Heart left ventricle (tissue), 16 donors: ENCODE data around the gene CLEC2L. TPM values are rescaled to one million over a fixed set of nuclear protein-coding genes. Genes with fewer than 3 reads are reported as not detected.

Source experiments
- ATAC-seq, 4 donors: fragments of 200-7000 bp; cut with Tn5 transposase; one replicate each; pipeline ENCODE4 v1.9.1; 2020 to 2022; ENCODE audit warnings: moderate library complexity in 4 of 4, mild to moderate bottlenecking in 3 of 4, moderate number of reproducible peaks in 1 of 4
- DNase-seq, 5 donors: peaks; one replicate each; pipeline ENCODE4 v3.0.0-alpha.2; 2020
- H3K27ac ChIP-seq, 12 donors: fragments of 200-600 bp; sonication (generic) in 4 of 12; one replicate each; pipeline versions ENCODE4 v1.5.0 to v1.8.0; 2016 to 2022; ENCODE audit warnings: mild to moderate bottlenecking in 2 of 12
- H3K27me3 ChIP-seq, 9 donors: fragments of 200-600 bp; sonication (generic) in 2 of 9; one replicate each; pipeline versions ENCODE4 v1.5.1 to v1.8.0; 2016 to 2022; ENCODE audit warnings: mild to moderate bottlenecking in 3 of 9
- H3K36me3 ChIP-seq, 9 donors: fragments of 200-600 bp; sonication (generic) in 2 of 9; one replicate each; pipeline versions ENCODE4 v1.5.0 to v1.8.0; 2018 to 2022; ENCODE audit warnings: mild to moderate bottlenecking in 2 of 9
- H3K4me1 ChIP-seq, 12 donors: fragments of 200-600 bp; sonication (generic) in 4 of 12; one replicate each; pipeline versions ENCODE4 v1.5.0 to v1.8.0; 2016 to 2022; ENCODE audit warnings: mild to moderate bottlenecking in 3 of 12
- H3K4me3 ChIP-seq, 12 donors: fragments of 200-600 bp; sonication (generic) in 4 of 12; one replicate each; pipeline versions ENCODE4 v1.5.0 to v1.8.0; 2017 to 2022; ENCODE audit warnings: mild to moderate bottlenecking in 9 of 12, moderate library complexity in 4 of 12
- H3K9me3 ChIP-seq, 12 donors: fragments of 200-600 bp; sonication (generic) in 4 of 12; one replicate each; pipeline versions ENCODE4 v1.5.0 to v1.8.0; 2016 to 2022; ENCODE audit warnings: mild to moderate bottlenecking in 1 of 12
- POLR2A ChIP-seq, 2 donors: fragments of 450-650 bp; IDR thresholded peaks; one replicate each; pipeline ENCODE4 v1.6.1; 2017; ENCODE audit warnings: antibody characterized with exemption in 2 of 2, mild to moderate bottlenecking in 2 of 2, moderate library complexity in 2 of 2
- WGBS, 4 donors: extraction: QIAGEN DNeasy Blood & Tissue Kit in 2 of 4; methylation state at CpG; one replicate each; pipeline versions ENCODE4 v1.1.5 to v1.1.7; 2013 to 2018; 5-methylcytosine and 5-hydroxymethylcytosine counted together
- intact Hi-C, 10 donors: fragments of 100-400 bp; cut with DNase I; formaldehyde crosslinking; loops; one replicate each; pipeline versions ENCODE4 v1.11.1 to v1.14.2; 2022
- polyA plus RNA-seq, 2 donors: library from polyadenylated mRNA; stranded (reverse); fragments of 200-250 nt; gene quantifications; one replicate each; pipeline ENCODE4 v1.2.3, GENCODE V29; 2013
- total RNA-seq, 9 donors: library from RNA; depleted of rRNA in 2 of 9; stranded (reverse); fragments of >200 nt in 2 of 9; fragmentation: NEBNext Ultra II Directional in 3 of 9; extraction: Animal tissue kit (Norgen Biotek cat#: 25700) in 3 of 9; gene quantifications; one replicate each; pipeline versions ENCODE4 v1.1.0 to v1.2.4, GENCODE V29; 2016 to 2023
- TF ChIP-seq, protein P1 (sequence below), 12 donors: fragments of 200-600 bp; sonication (generic) in 4 of 12; IDR thresholded peaks; one replicate each; pipeline versions ENCODE4 v1.5.0 to v1.8.0; 2018 to 2022; ENCODE audit warnings: antibody characterized with exemption in 12 of 12, mild to moderate bottlenecking in 5 of 12
- donor health status: ischemic (EF 13 %, LVEDD 7.1; RV severe dilation, severe dysfunction).
- donor health status: healthy with polysubstance abuse.
- donor health status: DM: no; HTN: yes; CAD: no.
- donor health status: DM: no; HTN: no; CAD: no.
- donor health status: ischemic (EF 25% LVEDD 6.9; RV normal size, moderate dysfunction).
- donor health status: ischemic (EF 25% LVEDD 5.7; RV mildly dilated, moderate dysfunction).
- donor health status: healthy.
- donor health status: DM: yes; HTN: yes; CAD: no.
- donor health status: ischemic (EF 35%, LVEDD 5.7; RV mildly dilated, moderate dysfunction).
- donor health status: nonischemic (EF 11% LVEDD 7.7; RV severe dilation, severe dysfunction).
- donor health status: DM: yes; HTN: yes; CAD: no.
- donor health status: PGD.
- donor health status: ischemic (EF 29% LVEDD 5.4; RV normal size, mild dysfunction).
- donor health status: nonischemic (EF 23%, LVEDD 6.1; RV moderate dilation, normal function).

The CLEC2L gene
- total and polyA plus RNA-seq, 11 donors = 0.18 to 0.36 TPM; not detected in 9

DNA sequence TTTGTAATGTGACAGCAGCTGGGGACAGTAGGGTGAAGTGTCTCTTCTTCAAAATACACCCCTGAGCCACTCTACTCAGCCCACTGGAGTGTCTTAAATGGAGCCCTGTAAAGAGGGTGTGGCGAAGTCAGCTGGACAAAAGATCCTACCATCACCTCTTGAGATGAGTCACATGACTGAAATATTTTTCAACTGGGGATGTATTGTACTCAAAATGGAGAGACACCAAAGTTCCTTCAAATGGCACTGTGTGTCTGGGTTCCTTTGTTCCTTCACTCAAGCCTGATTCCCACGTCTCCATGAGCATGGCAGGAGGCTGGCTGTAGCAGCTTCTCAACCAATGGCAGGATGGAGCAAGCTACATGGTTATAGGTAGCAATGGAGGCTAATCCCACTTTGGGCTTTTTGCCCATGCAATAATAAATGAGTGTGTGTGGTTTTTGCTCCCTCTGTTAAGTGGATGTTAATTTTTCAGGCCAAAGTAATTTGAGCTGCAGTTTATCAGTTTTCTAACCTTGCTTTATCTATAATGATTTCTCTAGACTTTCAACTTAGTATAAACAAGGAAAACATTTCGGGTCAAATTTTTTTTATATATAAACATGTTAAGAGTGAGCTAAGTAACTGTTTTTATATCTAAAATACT, 68.2 kb downstream of the CLEC2L start:
- TF ChIP-seq, protein P1, sequence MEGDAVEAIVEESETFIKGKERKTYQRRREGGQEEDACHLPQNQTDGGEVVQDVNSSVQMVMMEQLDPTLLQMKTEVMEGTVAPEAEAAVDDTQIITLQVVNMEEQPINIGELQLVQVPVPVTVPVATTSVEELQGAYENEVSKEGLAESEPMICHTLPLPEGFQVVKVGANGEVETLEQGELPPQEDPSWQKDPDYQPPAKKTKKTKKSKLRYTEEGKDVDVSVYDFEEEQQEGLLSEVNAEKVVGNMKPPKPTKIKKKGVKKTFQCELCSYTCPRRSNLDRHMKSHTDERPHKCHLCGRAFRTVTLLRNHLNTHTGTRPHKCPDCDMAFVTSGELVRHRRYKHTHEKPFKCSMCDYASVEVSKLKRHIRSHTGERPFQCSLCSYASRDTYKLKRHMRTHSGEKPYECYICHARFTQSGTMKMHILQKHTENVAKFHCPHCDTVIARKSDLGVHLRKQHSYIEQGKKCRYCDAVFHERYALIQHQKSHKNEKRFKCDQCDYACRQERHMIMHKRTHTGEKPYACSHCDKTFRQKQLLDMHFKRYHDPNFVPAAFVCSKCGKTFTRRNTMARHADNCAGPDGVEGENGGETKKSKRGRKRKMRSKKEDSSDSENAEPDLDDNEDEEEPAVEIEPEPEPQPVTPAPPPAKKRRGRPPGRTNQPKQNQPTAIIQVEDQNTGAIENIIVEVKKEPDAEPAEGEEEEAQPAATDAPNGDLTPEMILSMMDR (IDR thresholded peaks at IDR 0.05) = no peak
- no peak for TF ChIP-seq POLR2A (IDR thresholded peaks at IDR 0.05)
- no peak overlapping the region for H3K4me3 ChIP-seq
- peaks cover 0 to 11% (median 0%) of the 10 kb centered on the region in 12 donors for H3K4me1 ChIP-seq
- intact Hi-C loops = no loop called here
- DNase-seq (no peak), ATAC-seq (no peak)
- no peak overlapping the region for H3K27ac ChIP-seq
- no peaks in the 10 kb centered on the region for H3K9me3 ChIP-seq
- no peaks in the 10 kb centered on the region for H3K27me3 ChIP-seq
- 90 to 94% (median 92%) methylated on average over 3 of the region's 3 CpGs for WGBS, 4 donors
- peaks cover 4 to 100% (median 96%) of the 10 kb centered on the region in 9 donors for H3K36me3 ChIP-seq

- Histone ChIP-seq H3K4me3 (no peak overlapping the region), H3K36me3 (peaks cover 4 to 100% (median 96%) of the 10 kb centered on the region in 9 donors), H3K27me3 (no peaks in the 10 kb centered on the region), H3K4me1 (peaks cover 0 to 11% (median 0%) of the 10 kb centered on the region in 12 donors), H3K27ac (no peak overlapping the region), H3K9me3 (no peaks in the 10 kb centered on the region)
- 90 to 95% (median 94%) methylated on average over 4 of the region's 4 CpGs for WGBS, 4 donors
- ATAC-seq = no peak
- TF ChIP-seq POLR2A (IDR thresholded peaks at IDR 0.05) = no peak
- TF ChIP-seq, protein P1 (IDR thresholded peaks at IDR 0.05) = no peak
- no peak for DNase-seq
- intact Hi-C loops = no loop called here
These were observed 69.4 kb downstream of the CLEC2L start for GRCh38 chr7:139592801-139593461.

DNA sequence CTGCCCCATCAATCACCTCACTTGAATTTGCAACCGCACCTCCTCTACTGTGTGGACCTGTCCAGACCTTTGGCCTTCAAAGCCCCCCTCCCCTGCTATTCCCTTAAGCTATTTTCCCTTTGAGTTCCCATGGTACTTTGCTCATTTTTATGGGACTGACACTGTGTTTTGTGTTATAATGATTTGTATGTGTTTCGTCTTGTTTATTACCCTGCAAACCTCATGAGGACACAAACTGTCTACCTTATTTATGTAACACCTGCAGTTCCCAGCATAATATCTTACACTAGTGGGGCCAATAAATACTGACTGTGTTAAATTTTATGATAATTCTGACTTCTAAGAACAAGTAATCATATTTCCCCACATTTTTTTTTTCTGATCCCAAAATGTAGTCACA, 70.6 kb downstream of the CLEC2L start:
- ATAC-seq (no peak), DNase-seq (no peak)
- Histone ChIP-seq H3K4me3 (no peak overlapping the region), H3K27me3 (no peaks in the 10 kb centered on the region), H3K9me3 (no peaks in the 10 kb centered on the region), H3K36me3 (peaks cover 4 to 100% (median 99%) of the 10 kb centered on the region in 9 donors), H3K27ac (no peak overlapping the region), H3K4me1 (peaks cover 0 to 11% (median under 1%) of the 10 kb centered on the region in 12 donors)
- TF ChIP-seq POLR2A (IDR thresholded peaks at IDR 0.05) = no peak
- TF ChIP-seq, protein P1 (IDR thresholded peaks at IDR 0.05) = no peak
- WGBS, 4 donors = 97 to 98% (median 98%) methylated on average over 2 of the region's 2 CpGs
- intact Hi-C loops = no loop called here

Other genes with a start within 250 kb of the CLEC2L start
- 10 to 100 TPM; 19.0 to 60.0 (median 33.8) TPM for gene FMC1, start 182.3 kb upstream of the CLEC2L start, total RNA-seq
- 10 to 100 TPM; 21.8 to 95.7 TPM for gene FMC1, start 182.3 kb upstream of the CLEC2L start, polyA plus RNA-seq
- 10 to 100 TPM; 29.4 to 55.4 (median 46.3) TPM for gene LUC7L2, start 163.8 kb upstream of the CLEC2L start, total RNA-seq
- gene LUC7L2, start 163.8 kb upstream of the CLEC2L start, polyA plus RNA-seq = 10 to 100 TPM; 29.8 to 39.3 TPM
- gene KLRG2, start 40.0 kb upstream of the CLEC2L start, total RNA-seq = not detected
- gene KLRG2, start 40.0 kb upstream of the CLEC2L start, polyA plus RNA-seq = not detected